NCI-H748 (cell line): ENCODE data around the gene SBK2.

Source experiments
- DNase-seq: peaks from one replicate; lab custom pipeline; 2025; ENCODE audit not compliant: unreplicated experiment; lab: John Stamatoyannopoulos, UW

Gene SBK2

DNA sequence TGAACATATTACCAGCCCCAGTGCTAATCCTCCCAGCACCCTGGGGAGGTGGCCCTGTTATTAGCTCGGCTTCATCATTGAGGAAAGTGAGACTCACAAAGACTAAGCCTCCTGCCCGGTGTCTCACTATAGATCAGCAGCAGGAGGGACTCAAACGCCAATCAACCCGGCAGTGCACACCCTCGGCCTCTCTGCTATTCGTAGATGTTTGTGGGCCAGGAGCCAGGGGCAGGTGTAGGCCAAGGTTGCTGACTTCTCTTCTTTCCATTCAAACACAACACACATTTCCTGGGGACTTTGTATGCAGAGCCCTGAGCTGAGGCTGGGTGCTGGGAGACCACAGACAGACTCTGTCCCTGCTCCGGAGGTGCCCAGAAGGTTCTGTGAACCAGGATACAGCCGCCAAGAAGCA, 17.8 kb upstream of the SBK2 start:
- no peak for DNase-seq

DNA sequence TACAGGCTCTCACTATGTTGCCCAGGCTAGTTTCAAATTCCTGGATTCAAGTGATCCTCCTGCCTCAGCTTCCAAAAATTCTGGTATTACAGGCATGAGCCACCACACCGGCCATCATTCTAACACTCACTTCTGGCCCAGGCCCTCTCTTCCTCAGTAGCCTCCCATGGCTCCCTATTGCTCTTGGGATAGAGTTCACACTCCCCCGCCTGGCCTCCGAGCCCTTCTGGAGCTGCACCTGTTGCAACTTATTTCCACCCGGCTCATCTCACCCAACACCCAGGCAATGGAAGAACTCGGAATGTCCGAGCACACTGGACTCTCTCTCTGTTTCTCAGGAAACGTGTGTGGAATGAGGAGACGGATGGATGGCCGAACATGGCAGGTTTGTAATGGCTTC, 17.4 kb upstream of the SBK2 start:
- DNase-seq = no peak

DNA sequence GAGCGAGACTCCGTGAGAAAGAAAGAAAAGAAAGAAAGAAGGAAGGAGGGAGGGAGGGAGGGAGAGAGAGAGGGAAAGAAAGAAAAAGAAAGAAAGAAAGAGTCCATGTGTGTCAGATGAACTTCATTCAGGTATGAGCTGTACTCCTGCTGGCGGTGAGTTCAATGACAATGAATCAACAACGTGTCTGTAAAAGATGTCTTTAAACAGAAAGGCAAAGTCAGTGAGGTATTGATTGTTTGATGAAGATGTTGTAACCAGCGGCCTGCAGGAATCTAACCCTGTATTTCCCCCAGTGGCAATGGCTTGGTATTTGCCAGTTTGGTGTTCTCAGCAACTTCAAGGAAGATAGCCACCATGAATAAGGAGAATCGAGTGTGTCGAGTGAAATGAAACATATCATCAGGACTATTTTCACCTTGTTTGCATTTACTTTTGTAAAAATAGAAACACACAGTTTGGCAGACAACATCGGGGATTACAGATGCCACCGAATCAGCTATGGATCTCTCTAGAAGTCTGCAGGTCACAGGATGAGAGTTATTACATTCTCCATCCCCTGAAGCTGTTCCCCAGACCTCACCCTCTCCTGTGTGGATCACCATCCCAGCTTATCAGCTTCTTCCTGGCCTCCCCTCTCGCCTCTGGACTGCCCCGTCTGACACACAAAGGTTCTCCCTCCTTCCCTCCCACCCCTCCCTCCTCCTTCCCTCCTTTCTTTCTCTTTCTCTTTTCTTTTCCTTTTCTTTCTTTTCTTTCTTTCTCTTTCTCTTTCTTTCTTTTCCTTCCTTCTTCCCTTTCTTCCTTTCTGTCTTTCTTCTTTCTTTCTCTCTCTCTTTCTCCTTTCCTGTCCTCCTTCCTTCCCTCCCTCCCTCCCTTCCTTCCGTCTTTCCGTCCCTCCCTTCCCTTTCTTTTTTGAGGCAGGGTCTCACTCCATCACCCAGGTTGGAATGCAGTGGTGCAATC, 16.6 kb upstream of the SBK2 start:
- no peak for DNase-seq

DNA sequence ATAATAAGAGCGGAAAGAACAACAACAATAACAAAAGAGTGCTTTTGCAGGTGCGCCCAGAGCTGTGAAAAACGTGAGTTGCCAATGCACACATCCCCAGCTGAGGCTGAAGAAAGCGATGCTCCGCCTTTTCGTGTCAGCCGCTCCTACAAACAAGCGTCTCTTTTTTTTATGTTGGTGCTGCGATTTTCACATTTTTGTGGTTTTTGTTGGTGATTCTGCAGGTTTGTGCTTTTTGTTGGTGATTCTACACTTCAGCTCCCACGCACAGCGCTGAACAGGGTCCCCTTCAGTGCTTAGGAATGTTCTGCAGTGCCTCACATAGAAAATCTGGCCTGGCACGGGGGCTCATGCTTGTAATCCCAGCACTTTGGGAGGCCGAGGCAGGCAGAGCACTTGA, 15.7 kb upstream of the SBK2 start:
- no peak for DNase-seq

DNA sequence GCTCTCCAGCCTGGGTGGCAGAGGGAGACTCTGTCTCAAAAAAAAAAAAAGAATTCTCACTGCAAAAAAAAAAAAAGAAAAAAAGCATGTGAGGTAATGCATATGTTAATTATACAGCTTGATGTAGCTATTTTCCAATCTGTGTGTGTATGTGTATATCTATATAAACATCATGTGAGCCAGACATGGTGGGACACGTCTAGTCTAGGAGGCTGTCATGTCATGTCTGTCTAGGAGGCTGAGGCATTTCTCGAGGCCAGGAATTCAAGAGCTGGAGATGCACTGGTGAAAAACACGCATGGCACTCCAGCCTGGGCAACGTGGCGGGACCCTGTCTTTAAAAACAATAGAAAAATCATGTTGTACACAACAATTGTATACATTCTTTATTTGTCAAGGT, 15.3 kb upstream of the SBK2 start:
- no peak for DNase-seq

DNA sequence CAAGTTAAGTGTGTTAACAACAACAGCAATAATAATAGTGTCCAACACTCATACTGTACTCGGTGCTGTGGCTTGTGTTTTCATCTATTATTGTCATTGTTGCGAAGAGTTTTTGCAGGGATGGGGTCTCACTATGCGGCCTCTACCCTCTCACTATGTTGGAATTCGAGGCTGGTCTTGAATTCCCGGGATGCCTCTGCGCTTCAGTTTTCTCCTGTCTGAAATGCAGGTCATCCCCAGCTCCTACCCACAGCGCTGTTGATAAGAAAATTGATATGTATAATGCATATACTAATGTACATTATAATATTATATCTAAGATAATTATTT, 13.4 kb upstream of the SBK2 start:
- DNase-seq = no peak

DNA sequence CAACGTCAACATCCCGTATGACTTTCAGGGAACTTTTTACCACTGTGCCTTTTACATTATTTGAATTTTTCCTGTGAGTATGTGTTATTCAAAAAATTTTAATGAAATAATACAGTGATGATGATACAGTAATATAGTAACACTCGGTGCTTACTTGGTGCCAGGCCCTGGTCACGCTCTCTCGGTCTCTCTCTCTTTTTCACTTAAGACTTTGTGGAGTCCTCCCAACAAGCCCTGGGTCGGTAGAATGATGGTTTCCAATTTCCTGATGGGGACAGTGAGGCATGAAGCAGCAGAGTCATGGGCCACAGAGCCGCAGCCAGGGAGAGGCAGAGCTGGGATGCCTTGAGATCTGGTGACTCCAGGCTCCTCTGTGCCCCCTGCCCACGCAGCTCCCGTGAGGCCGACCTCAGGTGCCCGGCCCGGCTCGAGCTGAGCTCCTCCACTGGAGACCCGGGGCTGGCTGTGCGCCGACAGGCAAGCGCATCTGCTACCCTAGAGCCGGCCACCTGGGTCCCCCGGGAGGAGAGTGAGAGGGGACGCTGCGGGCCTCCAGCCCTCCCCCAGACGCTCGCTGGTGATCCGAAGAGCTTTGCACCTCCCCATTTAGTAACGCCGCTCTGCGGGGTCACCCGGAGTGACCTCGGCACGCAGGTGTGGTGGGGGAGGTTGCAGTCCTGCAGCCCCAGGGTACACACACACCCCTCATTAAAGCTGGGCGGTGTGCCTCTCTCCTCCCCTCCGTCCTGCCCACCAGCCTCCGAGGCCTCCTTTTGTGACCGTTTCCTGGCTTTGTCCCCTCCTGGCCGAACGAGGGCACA, 12.8 kb upstream of the SBK2 start:
- peak; percentile 31 for DNase-seq

DNA sequence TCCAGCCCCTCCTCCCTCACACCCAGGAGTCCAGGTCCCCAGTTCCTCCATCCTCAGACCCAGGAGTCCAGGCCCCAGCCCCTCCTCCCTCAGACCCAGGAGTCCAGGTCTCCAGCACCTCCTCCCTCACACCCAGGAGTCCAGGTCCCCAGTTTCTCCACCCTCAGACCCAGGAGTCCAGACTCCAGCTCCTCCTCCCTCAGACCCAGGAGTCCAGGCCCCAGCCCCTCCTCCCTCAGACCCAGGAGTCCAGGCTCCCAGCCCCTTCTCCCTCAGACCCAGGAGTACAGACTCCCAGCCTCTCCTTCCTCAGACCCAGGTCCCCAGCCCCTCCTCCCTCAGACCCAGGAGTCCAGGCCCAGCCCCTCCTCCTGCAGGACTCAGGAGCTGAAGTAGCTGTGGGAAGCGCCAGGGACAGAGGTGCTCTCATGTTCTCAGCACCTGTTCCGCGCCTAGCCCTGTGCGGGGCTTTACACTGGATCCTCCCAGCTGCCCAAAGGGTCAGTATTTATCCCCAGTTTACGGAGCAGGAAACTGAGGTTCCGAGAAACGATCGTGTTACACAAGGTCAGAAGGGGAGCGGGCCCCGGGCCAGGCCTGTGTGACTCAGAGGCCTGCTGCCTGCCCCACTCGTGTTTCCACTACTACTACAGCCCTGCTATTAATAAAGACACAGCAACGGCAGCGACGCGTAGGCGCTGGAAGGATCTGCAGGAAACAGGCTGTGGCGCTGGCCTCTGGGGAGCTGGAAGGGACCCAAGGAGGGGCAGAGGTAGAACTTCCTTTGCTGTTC, 10.1 kb upstream of the SBK2 start:
- no peak for DNase-seq

DNA sequence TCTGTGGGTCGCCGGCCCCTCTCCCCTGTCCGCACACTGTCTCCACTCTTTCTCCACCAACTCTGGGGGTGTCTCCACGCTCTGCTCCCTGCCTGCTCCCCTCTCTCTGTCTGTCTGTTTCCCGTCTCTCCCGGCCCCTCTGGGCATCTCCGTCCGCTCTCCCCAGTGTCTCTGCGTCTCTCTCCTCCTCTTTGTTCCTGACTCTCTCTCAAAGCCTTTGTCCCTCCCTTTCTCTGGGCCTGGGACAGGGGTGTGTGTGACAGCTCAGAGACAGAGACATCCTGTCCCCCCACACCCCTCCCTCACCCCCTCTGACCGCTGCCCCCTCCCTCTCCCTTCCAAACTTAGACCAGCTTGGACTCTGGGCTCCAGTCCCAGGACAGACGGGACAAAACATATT, 9.1 kb upstream of the SBK2 start:
- no peak for DNase-seq

DNA sequence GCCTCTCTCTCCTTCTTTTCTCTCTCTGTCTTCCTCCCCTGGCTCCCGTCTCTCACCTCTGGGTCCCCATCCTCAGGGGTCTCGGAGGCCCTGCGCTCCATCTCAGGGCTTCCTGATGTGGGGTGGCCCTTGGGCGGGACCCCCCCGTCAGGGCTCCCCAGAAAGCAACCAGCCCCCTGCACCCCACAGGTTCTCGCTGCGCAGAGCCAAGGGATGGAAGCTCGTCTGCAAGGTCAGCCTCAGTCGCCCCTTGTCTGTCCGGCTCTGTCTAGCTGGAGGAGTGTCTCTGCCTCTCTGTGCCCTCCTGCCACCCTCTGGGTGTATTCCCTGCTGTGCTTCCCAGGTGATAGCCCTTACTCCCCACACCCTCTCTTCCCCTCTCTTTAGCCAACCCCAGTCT, 8.5 kb upstream of the SBK2 start, which contains the start of gene SBK3:
Gene SBK3, minus strand, starts transcription at position 101 of the 400 bp plus-strand sequence. Its CDS starts 0 bp downstream, at position 101.
- no peak for DNase-seq

DNA sequence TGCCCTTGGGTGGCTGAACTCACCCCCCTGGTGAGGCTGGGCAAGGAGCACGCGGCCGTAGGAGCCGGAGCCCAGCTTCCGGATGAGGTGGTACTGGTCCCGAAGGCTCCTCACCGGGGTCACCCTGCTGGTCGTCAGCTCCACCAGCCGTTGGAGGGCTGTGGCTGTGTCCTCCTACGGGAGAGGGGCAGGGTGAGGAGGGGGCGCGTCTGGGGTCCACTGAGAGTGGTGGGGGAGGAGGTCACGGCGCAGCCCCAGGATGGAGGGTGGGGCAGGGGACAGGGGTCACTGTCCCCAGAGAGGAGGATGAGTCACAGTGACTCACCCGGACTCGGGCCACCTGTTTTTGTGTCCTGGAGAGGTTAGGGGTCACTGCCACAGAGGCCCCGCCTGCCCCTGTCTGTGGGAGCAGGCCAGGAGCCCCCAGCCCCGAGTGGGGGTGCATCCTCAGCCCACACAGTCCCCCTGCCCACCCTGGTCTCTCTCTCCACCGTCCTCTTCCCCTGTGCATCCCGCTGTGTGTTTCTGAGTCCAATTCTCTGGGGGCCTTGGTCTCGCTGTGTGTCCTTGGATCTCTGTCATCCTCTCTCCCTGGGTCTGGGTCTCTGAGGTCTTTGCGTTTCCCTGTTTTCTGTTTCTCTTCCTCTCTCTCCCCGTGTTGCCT, 8.0 kb upstream of the SBK2 start:
- DNase-seq = no peak

DNA sequence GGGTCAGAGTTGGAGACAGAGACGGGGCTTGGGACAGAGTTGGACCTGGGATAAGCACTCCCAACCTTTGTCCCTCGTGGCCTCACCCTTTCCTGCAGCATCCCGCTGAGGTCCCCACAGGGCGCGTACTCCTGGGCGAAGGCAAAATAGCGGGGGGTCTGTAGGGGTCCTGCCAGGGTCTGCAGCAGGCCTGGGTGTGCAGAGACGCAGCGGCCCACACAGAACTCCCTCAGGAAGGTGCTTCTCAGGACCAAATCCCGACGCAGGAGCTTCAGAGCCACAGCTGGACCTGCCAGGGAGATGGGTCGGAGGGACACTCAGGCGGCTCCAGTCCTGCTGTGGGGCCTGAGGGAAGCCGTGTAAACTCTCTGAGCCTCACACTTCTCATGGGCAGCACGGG, 7.1 kb upstream of the SBK2 start:
- DNase-seq = no peak

DNA sequence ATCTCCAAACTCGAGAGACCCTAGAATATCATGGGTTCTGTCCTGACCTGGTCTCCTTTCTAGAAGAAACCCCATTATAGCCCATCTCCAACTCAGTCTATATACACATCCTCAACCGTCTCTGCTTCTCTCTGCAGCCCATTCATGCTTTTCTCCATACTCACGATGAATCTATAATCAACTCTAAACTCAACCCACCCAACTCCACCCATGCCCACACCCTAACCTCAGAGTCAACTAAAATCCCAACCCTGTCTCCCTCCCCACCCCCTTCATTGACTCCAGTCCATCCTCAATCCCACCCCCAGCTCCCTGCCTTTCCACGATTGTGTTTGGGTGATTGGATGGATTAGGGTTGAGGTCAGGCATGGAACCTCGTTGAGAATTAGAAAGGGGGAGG, 6.6 kb upstream of the SBK2 start:
- no peak for DNase-seq

DNA sequence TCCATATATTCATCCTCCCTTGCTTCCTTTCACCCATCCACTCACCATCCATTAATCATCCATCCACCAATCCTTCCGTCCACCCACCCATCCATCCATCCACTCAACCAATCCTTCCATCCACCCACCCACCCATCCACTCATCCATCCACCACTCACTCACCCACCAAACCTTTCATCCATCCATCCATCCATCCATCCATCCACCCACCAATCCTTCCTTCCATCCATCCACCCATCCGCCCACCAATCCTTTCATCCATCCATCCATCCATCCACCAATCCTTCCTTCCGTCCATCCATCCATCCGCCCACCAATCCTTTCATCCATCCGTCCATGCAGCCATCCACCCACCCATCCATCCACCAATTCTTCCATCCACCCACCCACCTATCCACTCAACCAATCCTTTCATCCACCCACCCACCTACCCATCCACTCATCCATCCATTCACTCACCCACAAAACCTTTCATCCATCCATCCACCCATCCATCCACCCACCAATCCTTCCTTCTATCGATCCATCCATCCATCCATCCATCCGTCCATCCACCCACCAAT, 5.4 kb upstream of the SBK2 start:
- DNase-seq = no peak

DNA sequence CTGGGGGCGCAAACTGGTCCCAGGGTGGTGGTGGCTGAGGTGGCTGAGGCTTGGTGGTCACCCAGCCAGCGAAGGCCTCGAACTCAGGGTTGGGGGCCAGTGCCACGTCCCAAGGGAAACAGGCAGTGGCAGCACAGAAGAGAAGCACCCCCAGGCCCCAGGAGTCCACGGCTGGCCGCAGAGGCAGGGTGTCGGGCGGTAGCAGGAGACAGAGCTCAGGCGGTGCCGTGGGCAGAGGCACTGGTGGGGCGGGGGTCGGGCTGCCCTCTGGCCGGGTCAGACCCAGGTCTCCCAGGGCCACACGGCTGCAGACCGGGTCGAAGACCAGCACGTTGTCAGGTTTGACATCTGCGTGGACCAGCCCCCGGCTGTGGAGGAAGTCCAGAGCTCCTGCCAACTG, 4.2 kb upstream of the SBK2 start:
- DNase-seq = no peak

DNA sequence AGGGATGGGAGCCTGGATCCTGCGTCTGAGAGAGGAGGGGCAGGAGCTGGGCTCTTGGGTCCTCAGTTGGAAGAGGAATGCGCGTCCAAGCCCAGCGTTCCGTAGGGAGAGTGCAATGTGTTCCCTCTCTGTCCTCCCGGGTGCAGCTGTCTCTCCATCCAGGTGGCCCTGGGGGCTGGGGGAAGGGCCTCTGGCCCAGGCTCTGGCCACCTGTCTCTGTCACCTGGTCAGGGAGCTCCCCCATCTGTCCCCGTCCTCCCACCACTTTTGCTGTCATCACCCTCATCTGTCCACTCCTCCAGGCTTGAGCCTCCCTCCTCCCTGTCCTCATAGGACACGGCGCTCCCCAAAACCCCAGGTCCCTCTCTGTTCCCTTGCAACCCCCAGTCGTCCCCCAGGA, 3.7 kb upstream of the SBK2 start:
- peak; percentile 23 for DNase-seq

DNA sequence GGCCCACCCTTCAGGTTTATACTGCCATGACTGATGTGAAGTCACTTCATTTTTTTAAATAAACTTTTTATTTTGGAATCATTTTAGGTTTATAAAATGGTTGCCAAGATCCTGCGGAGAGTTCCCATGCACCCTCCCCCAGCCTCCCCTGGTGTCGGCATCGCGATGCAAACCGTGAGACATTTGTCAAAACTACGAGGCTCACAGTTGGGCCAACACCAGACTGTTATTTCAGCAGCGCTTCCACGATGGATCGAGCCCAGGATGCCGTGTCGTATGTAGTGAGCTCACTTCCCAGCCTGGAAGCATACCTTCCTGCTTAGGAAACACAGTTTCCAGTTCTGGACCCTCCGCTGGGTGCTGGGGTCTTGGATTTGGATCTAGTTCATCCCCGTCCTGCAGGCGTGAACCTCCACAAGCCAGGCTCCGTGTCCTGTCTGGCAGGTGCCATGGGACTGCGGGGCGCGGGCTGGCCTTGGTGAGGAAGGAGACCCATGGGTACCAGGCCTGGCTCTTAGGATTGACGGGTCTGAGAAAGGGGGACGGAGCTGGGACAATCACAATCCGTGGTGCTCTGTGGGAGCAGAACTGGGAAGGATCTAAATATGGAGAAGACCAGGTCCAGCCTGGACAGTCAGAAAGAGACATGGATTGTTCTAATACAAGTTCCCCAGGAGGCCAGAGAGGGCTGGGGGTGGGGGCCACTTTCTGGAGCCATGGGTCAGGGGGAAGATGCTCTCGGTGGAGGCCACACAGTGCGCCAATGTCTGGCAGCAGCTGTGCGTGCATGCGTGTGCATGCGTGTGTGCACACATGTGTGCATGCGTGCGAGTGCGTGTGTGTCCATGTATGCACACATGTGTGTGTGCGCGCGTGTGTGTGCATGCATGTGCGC, 2.4 kb upstream of the SBK2 start:
- DNase-seq = no peak

DNA sequence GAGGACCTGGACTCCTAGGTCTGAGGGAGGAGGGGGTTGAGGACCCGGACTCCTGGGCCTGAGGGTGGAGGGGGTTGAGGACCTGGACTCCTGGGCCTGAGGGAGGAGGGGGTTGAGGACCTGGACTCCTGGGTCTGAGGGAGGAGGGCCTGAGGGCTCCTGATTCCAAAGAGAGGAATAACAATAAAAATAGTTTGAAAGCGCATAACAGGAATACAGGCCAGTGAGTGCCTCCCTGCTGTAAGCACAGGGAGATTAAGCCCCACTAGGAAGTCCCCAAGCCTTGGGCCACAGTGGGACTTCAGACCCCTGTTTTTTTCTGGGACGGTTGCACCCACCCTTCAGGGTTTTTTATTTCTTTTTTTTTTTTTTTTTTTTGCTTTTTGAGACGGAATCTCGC, 1.2 kb upstream of the SBK2 start:
- DNase-seq = no peak

DNA sequence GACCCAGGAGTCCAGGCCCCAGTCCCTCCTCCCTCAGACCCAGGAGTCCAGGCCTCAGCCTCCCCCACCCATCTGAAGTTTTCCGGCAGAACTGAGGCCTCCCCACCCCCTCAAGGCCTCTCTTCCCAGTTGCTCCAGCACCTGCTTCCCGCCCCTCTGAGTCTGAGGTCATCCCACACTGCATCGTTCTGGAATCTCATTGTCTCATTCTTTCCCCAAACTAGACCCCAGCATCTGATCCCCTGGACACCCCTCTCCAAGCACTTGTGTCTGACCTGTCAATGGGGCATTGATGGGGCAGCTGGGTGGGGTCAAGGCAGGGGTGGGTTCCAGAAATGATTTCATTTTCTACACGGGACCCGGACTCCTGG, 793 bp upstream of the SBK2 start:
- no peak for DNase-seq

DNA sequence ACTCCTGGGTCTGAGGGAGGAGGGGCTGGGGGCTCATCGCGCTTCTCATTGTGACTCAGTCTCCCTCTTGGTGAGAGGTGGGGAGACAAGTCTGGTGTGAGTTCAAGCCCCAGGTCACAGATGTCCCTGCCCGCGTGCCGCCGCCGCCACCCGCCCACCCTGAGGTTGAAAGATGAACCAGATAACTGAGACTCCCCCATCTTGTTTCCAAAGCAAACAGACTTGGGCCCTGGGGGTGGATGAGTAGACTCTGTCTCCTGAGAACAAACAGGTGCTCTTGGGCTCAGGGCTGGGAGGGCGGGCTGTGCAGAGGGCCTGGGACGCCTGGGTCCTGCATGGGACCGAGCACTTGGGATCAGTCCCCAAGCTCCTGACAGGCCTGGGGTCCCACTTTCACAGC, 567 bp downstream of the SBK2 start:
- no peak for DNase-seq
